GM21723 (cell line): ENCODE data around the gene CFL1.
A peak's percentile ranks its signal among the peaks of the same experiment; 100 is the strongest.
"Not testable (repeated sequence)": the region's sequence is repeated elsewhere in the genome, so short reads cannot be mapped to it uniquely, and the experiment has no call there.

ENCODE experiments used
- ATAC-seq: cut with Tn5 transposase; IDR thresholded peaks from one replicate; pipeline ENCODE4 v1.9.1; 2021; ENCODE audit warnings: mild to moderate bottlenecking, moderate library complexity; ENCODE audit not compliant: unreplicated experiment

The CFL1 gene

GRCh38 chr11:65859812-65860277, 1.9 kb upstream of the CFL1 start:
- ATAC-seq, result no peak

GRCh38 chr11:65859095-65859811, 1.3 kb upstream of the CFL1 start:
- ATAC-seq, result peak; percentile 55

GRCh38 chr11:65858681-65859087, 704 bp upstream of the CFL1 start:
- ATAC-seq, result no peak

GRCh38 chr11:65857500-65857852, 504 bp downstream of the CFL1 start:
- no peak for ATAC-seq

GRCh38 chr11:65856689-65857499, 1.1 kb downstream of the CFL1 start:
- peak; percentile 34 for ATAC-seq

GRCh38 chr11:65855927-65856363, 2.0 kb downstream of the CFL1 start:
- ATAC-seq, result no peak

- no peak for ATAC-seq
Observed at GRCh38 chr11:65854852-65855837, 2.8 kb downstream of the CFL1 start.

GRCh38 chr11:65854161-65854592, 3.8 kb downstream of the CFL1 start:
- ATAC-seq, result no peak

GRCh38 chr11:65853246-65853979, 4.6 kb downstream of the CFL1 start:
- ATAC-seq, result no peak

GRCh38 chr11:65852508-65853245, 5.3 kb downstream of the CFL1 start:
- no peak for ATAC-seq

GRCh38 chr11:65851811-65852507, 6.0 kb downstream of the CFL1 start:
- no peak for ATAC-seq

- no peak for ATAC-seq
Observed at GRCh38 chr11:65851083-65851579, 6.8 kb downstream of the CFL1 start.

- no peak for ATAC-seq
Observed at GRCh38 chr11:65850217-65851082, 7.5 kb downstream of the CFL1 start.

GRCh38 chr11:65849771-65850216, 8.2 kb downstream of the CFL1 start:
- no peak for ATAC-seq

- ATAC-seq, result no peak
Observed at GRCh38 chr11:65849366-65849765, 8.6 kb downstream of the CFL1 start.

GRCh38 chr11:65848693-65849092, 9.3 kb downstream of the CFL1 start:
- not testable (repeated sequence) for ATAC-seq

GRCh38 chr11:65847746-65848145, 10.2 kb downstream of the CFL1 start:
- no peak for ATAC-seq
